ENCODE measurements around the gene PCDH8. TPM values are rescaled to one million over a fixed set of nuclear protein-coding genes. Genes with fewer than 3 reads are reported as not detected.

The PCDH8 gene
- total RNA-seq, 4 donors from 2014 or later, result 0.04 to 0.84 TPM; not detected in 2

GRCh38 chr13:52879950-52880741 lies 31.7 kb upstream of the PCDH8 start:
- DNase-seq (ENCODE audit: low spot score in 2 of 2), result no peak
- H3K4me3 ChIP-seq (ENCODE audit: low read depth, poor library complexity, severe bottlenecking), result no peak overlapping the region
- intact Hi-C loops (cut with DNase I; ENCODE audit: low total_unique reads), result no loop called here
- WGBS, 2 donors, result 32 to 33% methylated on average over 6 of the region's 6 CpGs
- TF ChIP-seq POLR2A (IDR thresholded peaks at IDR 0.05), result no peak
- TF ChIP-seq CTCF (IDR thresholded peaks at IDR 0.05), result no peak

DNA sequence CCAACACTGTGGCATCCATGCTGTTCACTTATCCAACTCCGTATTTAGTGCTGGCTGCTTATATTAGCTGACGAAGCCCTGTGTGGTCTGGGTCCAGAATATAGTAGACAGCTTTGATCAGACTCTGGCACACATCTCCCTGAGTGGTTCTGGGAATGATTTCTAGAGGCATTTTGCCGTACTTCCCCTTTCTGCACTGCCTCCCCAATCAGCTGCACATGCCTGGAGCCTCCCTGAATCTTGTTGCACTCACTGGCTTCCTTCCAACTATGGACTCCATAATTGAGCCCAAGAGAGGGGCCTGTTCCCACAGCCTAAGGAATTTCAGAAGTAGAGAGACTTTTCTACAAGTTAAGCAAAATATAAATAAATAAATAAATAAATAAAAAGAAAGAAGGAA lies 30.4 kb upstream of the PCDH8 start:
- WGBS, 2 donors, result 12 to 27% methylated on average over 3 of the region's 3 CpGs
- DNase-seq (ENCODE audit: low spot score in 2 of 2), result no peak

GRCh38 chr13:52870143-52870542 lies 21.7 kb upstream of the PCDH8 start:
- no peak overlapping the region for H3K4me3 ChIP-seq (ENCODE audit: low read depth, poor library complexity, severe bottlenecking)
- DNase-seq (ENCODE audit: low spot score in 2 of 2), result no peak
- 69 to 72% methylated on average over 3 of the region's 3 CpGs for WGBS, 2 donors
- intact Hi-C loops (cut with DNase I; ENCODE audit: low total_unique reads), result no loop called here
- no peak for TF ChIP-seq CTCF (IDR thresholded peaks at IDR 0.05)
- no peak for TF ChIP-seq POLR2A (IDR thresholded peaks at IDR 0.05)

More for the DNA sequence above, 30.4 kb upstream of the PCDH8 start:
- intact Hi-C loops (cut with DNase I; ENCODE audit: low total_unique reads), result no loop called here
- TF ChIP-seq CTCF (IDR thresholded peaks at IDR 0.05) (no peak), POLR2A (IDR thresholded peaks at IDR 0.05) (no peak)
- no peak overlapping the region for H3K4me3 ChIP-seq (ENCODE audit: low read depth, poor library complexity, severe bottlenecking)

DNA sequence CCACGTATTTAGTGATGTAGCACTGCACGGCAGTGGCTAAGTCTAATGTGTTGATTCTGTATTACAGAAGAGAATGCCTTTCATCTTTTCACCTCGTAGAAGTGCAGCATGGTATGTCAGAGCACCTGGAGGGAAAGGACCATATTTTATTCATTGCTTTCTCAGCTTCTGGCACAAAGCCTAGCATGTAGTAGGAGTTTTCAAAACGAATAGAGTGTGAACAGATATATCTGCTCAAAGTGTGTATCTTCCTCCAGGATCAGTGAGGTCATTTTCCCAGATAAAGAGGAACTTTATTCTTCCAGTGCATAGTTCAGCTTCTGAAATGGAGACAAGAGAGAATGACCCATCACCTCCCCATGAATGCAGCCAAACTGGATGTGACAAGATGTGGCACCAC lies 21.2 kb upstream of the PCDH8 start:
- TF ChIP-seq POLR2A (IDR thresholded peaks at IDR 0.05) (no peak), CTCF (IDR thresholded peaks at IDR 0.05) (no peak)
- intact Hi-C loops (cut with DNase I; ENCODE audit: low total_unique reads), result no loop called here
- H3K4me3 ChIP-seq (ENCODE audit: low read depth, poor library complexity, severe bottlenecking), result no peak overlapping the region
- WGBS, 2 donors, result 27 to 43% methylated on average over 4 of the region's 4 CpGs
- DNase-seq (ENCODE audit: low spot score in 2 of 2), result no peak

DNA sequence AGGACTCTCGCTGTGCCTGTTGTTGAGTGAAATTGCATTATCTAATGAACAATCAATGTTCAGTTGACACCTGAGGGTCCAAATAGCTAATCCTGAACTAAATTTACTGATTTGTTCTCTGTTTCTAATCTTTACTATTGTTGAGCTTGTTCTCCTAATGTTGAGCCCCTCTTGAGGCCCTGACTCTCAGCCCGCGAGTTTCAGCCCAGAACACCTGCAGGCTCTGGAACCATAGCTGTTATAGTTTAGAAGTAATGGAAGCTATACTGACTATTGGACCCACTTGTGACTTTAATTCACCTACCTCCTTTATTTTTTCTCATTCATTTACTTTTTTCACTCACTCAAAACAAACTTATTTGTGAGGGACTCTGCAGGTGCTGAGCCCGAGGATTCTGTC lies 20.6 kb upstream of the PCDH8 start:
- WGBS, 2 donors, result 76 to 79% methylated on average over 4 of the region's 4 CpGs
- no peak overlapping the region for H3K4me3 ChIP-seq (ENCODE audit: low read depth, poor library complexity, severe bottlenecking)
- no peak for TF ChIP-seq CTCF (IDR thresholded peaks at IDR 0.05)
- TF ChIP-seq POLR2A (IDR thresholded peaks at IDR 0.05), result no peak
- intact Hi-C loops (cut with DNase I; ENCODE audit: low total_unique reads), result no loop called here
- no peak for DNase-seq (ENCODE audit: low spot score in 2 of 2)

DNA sequence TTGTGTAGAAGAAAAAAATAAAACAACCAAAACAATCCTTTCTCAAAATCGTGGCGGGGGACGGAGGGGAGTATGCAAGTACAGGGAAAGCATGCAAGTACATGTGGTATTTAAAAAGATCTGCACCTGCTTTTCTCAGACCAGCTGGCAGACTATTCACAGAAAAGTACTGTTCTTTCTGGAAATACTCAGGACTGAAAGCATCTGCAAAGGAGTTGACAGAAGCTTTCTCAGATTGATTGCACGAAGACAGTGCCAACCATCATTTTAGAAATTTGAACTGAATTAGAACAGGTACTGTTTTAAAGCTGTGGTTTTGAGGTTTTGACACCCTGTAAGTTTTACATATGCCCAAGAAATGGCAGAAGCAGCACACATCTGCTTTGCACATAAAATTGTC lies 19.8 kb upstream of the PCDH8 start:
- no peak for DNase-seq (ENCODE audit: low spot score in 2 of 2)
- WGBS, 2 donors, result 39 to 42% methylated on average over 4 of the region's 4 CpGs
- no peak overlapping the region for H3K4me3 ChIP-seq (ENCODE audit: low read depth, poor library complexity, severe bottlenecking)
- intact Hi-C loops (cut with DNase I; ENCODE audit: low total_unique reads), result no loop called here
- TF ChIP-seq POLR2A (IDR thresholded peaks at IDR 0.05) (no peak), CTCF (IDR thresholded peaks at IDR 0.05) (no peak)

All from lower leg skin (tissue), 4 donors.